Measurements from ENCODE around the gene NOBOX.
"Not testable (repeated sequence)": the region's sequence is repeated elsewhere in the genome, so short reads cannot be mapped to it uniquely, and the experiment has no call there.

The NOBOX gene

GRCh38 chr7:144391014-144391413 is 12.5 kb downstream of the NOBOX start:
- DNase-seq (ENCODE audit: low spot score), result no peak

- DNase-seq (ENCODE audit: low spot score), result no peak
Observed at GRCh38 chr7:144390481-144390880, 13.0 kb downstream of the NOBOX start.

GRCh38 chr7:144388950-144389349 is 14.5 kb downstream of the NOBOX start:
- no peak for DNase-seq (ENCODE audit: low spot score)

GRCh38 chr7:144386741-144387140 is 16.8 kb downstream of the NOBOX start:
- DNase-seq (ENCODE audit: low spot score), result no peak

- DNase-seq (ENCODE audit: low spot score), result no peak
Observed at GRCh38 chr7:144384555-144385245, 18.8 kb downstream of the NOBOX start.

- no peak for DNase-seq (ENCODE audit: low spot score)
Observed at GRCh38 chr7:144384071-144384470, 19.4 kb downstream of the NOBOX start.

- no peak for DNase-seq (ENCODE audit: low spot score)
Observed at GRCh38 chr7:144379776-144380384, 23.6 kb downstream of the NOBOX start.

- DNase-seq (ENCODE audit: low spot score), result no peak
Observed at GRCh38 chr7:144378651-144379050, 24.8 kb downstream of the NOBOX start.

GRCh38 chr7:144369221-144369620 is 34.3 kb downstream of the NOBOX start:
- DNase-seq (ENCODE audit: low spot score), result not testable (repeated sequence)

GRCh38 chr7:144367250-144367649 is 36.2 kb downstream of the NOBOX start:
- not testable (repeated sequence) for DNase-seq (ENCODE audit: low spot score)

- DNase-seq (ENCODE audit: low spot score), result not testable (repeated sequence)
Observed at GRCh38 chr7:144365523-144365922, 38.0 kb downstream of the NOBOX start.

GRCh38 chr7:144362061-144362460 is 41.4 kb downstream of the NOBOX start:
- not testable (repeated sequence) for DNase-seq (ENCODE audit: low spot score)

- DNase-seq (ENCODE audit: low spot score), result not testable (repeated sequence)
Observed at GRCh38 chr7:144356860-144357259, 46.6 kb downstream of the NOBOX start.

GRCh38 chr7:144356185-144356584 is 47.3 kb downstream of the NOBOX start:
- not testable (repeated sequence) for DNase-seq (ENCODE audit: low spot score)

GRCh38 chr7:144355176-144355822 is 48.2 kb downstream of the NOBOX start, which contains the start of gene ARHGEF5:
TSS of gene ARHGEF5 (plus strand) at chr7:144355402. CDS start at chr7:144362670, 7,268 bp downstream.
- DNase-seq (ENCODE audit: low spot score), result not testable (repeated sequence)

- DNase-seq (ENCODE audit: low spot score), result not testable (repeated sequence)
Observed at GRCh38 chr7:144351667-144352066, 51.8 kb downstream of the NOBOX start.

GRCh38 chr7:144348625-144349024 is 54.9 kb downstream of the NOBOX start:
- DNase-seq (ENCODE audit: low spot score), result not testable (repeated sequence)
